ENCODE data around the gene CASKIN1. TPM values are rescaled to one million over a fixed set of nuclear protein-coding genes. Genes with fewer than 3 reads are reported as not detected.

Gene CASKIN1
- total RNA-seq, 2 donors from 2014 or later: 0.66 to 0.78 TPM

GRCh38 chr16:2187212-2187611 is 9.2 kb downstream of the CASKIN1 start:
- no peaks in the 10 kb centered on the region for H3K27me3 ChIP-seq
- DNase-seq: no peak
- TF ChIP-seq CTCF (IDR thresholded peaks at IDR 0.05) (no peak), POLR2A (IDR thresholded peaks at IDR 0.05) (no peak)
- no peak for ATAC-seq
- H3K4me1 ChIP-seq: no peaks in the 10 kb centered on the region
- WGBS, 2 donors: 71 to 77% methylated on average over 12 to 15 of the region's 17 CpGs
- intact Hi-C loops (cut with DNase I): no loop called here
- H3K27ac ChIP-seq: no peak overlapping the region
- no peaks in the 10 kb centered on the region for H3K9me3 ChIP-seq
- no peak overlapping the region for H3K4me3 ChIP-seq
- no peaks in the 10 kb centered on the region for H3K36me3 ChIP-seq (replicated peaks in 1 of 2; ENCODE audit: insufficient read depth in 1 of 2, low read depth in 2 of 2)

DNA sequence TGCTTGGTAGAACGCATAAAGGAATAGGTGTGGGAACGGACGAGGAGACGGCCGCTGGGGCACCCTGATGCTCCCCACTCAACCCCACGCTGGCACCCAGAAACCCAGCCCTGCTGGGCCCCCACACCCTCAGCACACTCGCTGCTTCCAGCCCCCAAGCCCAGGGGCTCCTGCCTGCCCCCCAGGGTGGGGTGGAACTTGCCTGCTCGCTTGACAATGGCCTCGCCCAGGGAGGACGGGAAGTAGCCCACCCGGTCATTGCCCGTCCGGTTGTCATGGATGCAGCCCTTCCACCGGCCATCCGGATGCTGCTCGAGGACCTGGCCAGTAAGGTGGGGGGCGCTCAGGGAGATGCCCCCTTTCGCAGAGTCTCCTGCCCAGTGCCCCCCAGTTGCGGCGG is 9.9 kb downstream of the CASKIN1 start:
- 92 to 97% methylated on average over 6 to 13 of the region's 20 CpGs for WGBS, 2 donors
- H3K27ac ChIP-seq: no peak overlapping the region
- H3K36me3 ChIP-seq (replicated peaks in 1 of 2; ENCODE audit: insufficient read depth in 1 of 2, low read depth in 2 of 2): no peaks in the 10 kb centered on the region
- no peak overlapping the region for H3K4me3 ChIP-seq
- no peak for TF ChIP-seq POLR2A (IDR thresholded peaks at IDR 0.05)
- TF ChIP-seq CTCF (IDR thresholded peaks at IDR 0.05): no peak
- H3K9me3 ChIP-seq: no peaks in the 10 kb centered on the region
- H3K27me3 ChIP-seq: no peaks in the 10 kb centered on the region
- DNase-seq (no peak), ATAC-seq (no peak)
- intact Hi-C loops (cut with DNase I): no loop called here
- H3K4me1 ChIP-seq: no peaks in the 10 kb centered on the region

DNA sequence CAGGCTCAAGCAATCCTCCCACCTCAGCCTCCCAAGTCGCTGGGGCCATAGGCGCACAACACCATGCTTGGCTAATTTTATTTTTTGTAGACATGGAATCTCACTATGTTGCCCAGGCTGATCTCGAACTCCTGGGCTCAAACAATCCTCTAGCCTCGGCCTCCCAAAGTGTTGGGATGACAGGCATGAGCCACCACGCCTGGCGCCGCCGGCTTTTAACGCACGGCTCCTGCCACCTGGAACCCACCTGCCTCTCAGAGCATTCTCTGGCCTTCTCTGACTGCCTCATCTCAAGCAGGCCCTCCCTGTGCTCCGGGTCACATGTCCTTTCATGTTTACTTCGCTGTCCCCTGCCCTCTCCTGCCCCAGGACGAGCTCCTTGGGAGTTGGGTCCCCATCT is 10.3 kb downstream of the CASKIN1 start:
- ATAC-seq (no peak), DNase-seq (no peak)
- no peaks in the 10 kb centered on the region for H3K27me3 ChIP-seq
- H3K27ac ChIP-seq: no peak overlapping the region
- intact Hi-C loops (cut with DNase I): no loop called here
- H3K9me3 ChIP-seq: no peaks in the 10 kb centered on the region
- TF ChIP-seq CTCF (IDR thresholded peaks at IDR 0.05) (no peak), POLR2A (IDR thresholded peaks at IDR 0.05) (no peak)
- WGBS, 2 donors: 91 to 96% methylated on average over 12 to 13 of the region's 13 CpGs
- H3K4me3 ChIP-seq: no peak overlapping the region
- no peaks in the 10 kb centered on the region for H3K36me3 ChIP-seq (replicated peaks in 1 of 2; ENCODE audit: insufficient read depth in 1 of 2, low read depth in 2 of 2)
- no peaks in the 10 kb centered on the region for H3K4me1 ChIP-seq

- Histone ChIP-seq H3K27ac (no peak overlapping the region), H3K9me3 (no peaks in the 10 kb centered on the region), H3K4me1 (no peaks in the 10 kb centered on the region), H3K27me3 (no peaks in the 10 kb centered on the region), H3K36me3 (replicated peaks in 1 of 2; ENCODE audit: insufficient read depth in 1 of 2, low read depth in 2 of 2) (no peaks in the 10 kb centered on the region), H3K4me3 (no peak overlapping the region)
- 76% methylated on average over 20 of the region's 20 CpGs; no CpG with 5 or more reads in 1 of the 2 donors for WGBS, 2 donors
- DNase-seq (no peak), ATAC-seq (no peak)
- TF ChIP-seq CTCF (IDR thresholded peaks at IDR 0.05): no peak
- TF ChIP-seq POLR2A (IDR thresholded peaks at IDR 0.05): no peak
- intact Hi-C loops (cut with DNase I): no loop called here
Measured at GRCh38 chr16:2184962-2185361, 11.4 kb downstream of the CASKIN1 start.

DNA sequence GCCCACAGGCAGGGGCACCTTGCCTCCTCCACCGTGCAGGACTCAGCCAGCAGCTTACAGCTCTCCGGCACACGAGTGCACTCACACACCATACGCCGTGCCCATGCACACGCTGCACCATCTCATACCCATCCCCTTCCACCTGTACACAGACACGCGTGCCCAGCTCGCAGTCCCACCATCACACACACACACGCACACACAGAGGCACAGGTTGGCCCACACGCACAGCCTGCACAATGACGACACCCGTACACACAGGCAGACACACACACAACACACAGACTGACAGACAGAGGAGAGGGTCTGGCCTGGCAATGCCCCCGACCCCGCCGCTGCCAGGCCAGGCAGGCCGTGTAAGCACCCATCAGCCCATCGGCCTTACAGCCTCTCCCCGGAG is 12.1 kb downstream of the CASKIN1 start:
- H3K36me3 ChIP-seq (replicated peaks in 1 of 2; ENCODE audit: insufficient read depth in 1 of 2, low read depth in 2 of 2): no peaks in the 10 kb centered on the region
- ATAC-seq: no peak
- no peak for TF ChIP-seq CTCF (IDR thresholded peaks at IDR 0.05)
- no peak for TF ChIP-seq POLR2A (IDR thresholded peaks at IDR 0.05)

More for the DNA sequence above, 12.1 kb downstream of the CASKIN1 start:
- Histone ChIP-seq H3K27ac (no peak overlapping the region), H3K4me1 (no peaks in the 10 kb centered on the region), H3K4me3 (no peak overlapping the region), H3K9me3 (no peaks in the 10 kb centered on the region), H3K27me3 (no peaks in the 10 kb centered on the region)
- 86 to 90% methylated on average over 15 to 19 of the region's 19 CpGs for WGBS, 2 donors
- DNase-seq: no peak
- intact Hi-C loops (cut with DNase I): no loop called here
